Thyroid gland (tissue), 4 donors: ENCODE results near the gene SLC9A5.

Experiments
- CTCF ChIP-seq, 6 experiments: fragments of 200-600 bp in 3 of 6; fragments of 450-650 bp in 3 of 6; sonication (generic) in 3 of 6; IDR thresholded peaks; one replicate each; pipeline ENCODE4 v1.5.1; 2016 to 2019; ENCODE audit warnings: antibody characterized with exemption in 6 of 6, mild to moderate bottlenecking in 2 of 6, inconsistent platforms in 1 of 6, moderate library complexity in 1 of 6
- POLR2A ChIP-seq, 2 donors: fragments of 450-650 bp; IDR thresholded peaks; one replicate each; pipeline ENCODE4 v1.6.1; 2017; ENCODE audit warnings: antibody characterized with exemption in 2 of 2, mild to moderate bottlenecking in 2 of 2, moderate library complexity in 1 of 2

- TF ChIP-seq CTCF (IDR thresholded peaks at IDR 0.05) (no peak), POLR2A (IDR thresholded peaks at IDR 0.05) (no peak)
Measured at GRCh38 chr16:67212766-67213165, 36.0 kb upstream of the SLC9A5 start.
